Measurements from ENCODE around the gene HOXC11.

DNA sequence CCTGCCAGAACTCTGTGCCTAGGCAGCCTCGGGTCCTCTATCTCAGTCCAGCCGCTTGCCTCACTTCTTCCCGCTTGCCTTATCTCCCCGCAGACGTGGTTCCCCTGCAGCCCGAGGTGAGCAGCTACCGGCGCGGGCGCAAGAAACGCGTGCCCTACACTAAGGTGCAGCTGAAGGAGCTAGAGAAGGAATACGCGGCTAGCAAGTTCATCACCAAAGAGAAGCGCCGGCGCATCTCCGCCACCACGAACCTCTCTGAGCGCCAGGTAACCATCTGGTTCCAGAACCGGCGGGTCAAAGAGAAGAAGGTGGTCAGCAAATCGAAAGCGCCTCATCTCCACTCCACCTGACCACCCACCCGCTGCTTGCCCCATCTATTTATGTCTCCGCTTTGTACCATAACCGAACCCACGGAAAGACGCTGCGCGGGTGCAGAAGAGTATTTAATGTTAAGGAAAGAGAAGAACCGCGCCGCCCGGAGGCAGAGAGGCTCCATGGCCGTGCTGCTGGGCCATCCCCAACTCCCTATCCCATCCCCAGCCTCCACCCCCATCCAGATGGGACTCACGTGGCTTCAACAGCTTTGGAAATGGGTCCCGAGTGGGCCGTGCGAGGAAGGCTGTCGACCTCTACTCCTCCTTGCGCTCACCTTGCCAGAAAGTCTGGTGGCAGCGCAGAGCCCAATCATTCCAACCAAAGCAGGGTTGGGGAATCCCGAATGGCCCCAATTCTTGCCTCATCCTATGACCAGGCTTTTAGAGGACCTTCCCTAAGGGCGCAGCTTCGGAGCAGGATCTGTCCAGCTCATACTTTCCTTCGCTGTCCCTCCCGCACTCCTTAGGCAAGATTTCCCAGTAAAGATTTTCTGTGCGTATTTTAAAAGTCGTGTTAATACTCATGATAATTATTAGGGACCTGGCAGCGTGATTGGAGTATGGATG is 27.7 kb upstream of the HOXC11 start:
- TF ChIP-seq YY1 (IDR thresholded peaks at IDR 0.05; ENCODE audit: insufficient read depth, insufficient read length): no peak
- TF ChIP-seq ZNF274 (IDR thresholded peaks at IDR 0.05; ENCODE audit: low read depth, low read length): no peak
